HCT116 (cell line): Measurements from ENCODE around the gene KRT77. TPM values are rescaled to one million over a fixed set of nuclear protein-coding genes. Genes with fewer than 3 reads are reported as not detected.

Experiments used
- ATAC-seq: fragments of 200-7000 bp; cut with Tn5 transposase; 2 replicates; pipeline ENCODE4 v1.9.1; 2020; ENCODE audit warnings: mild to moderate bottlenecking, moderate library complexity
- BruUV-seq: library from RNA; stranded (reverse); fragments of 400-500 nt; replicated peaks from 2 replicates; lab custom pipeline; 2021; lab: Mats Ljungman, UMichigan
- CTCF ChIA-PET: fragments of 300-600 bp; sonication (Branson Sonifier 250); formaldehyde crosslinking; loops from one replicate; lab custom pipeline; 2021; ENCODE audit warnings: antibody characterized with exemption; lab: Charles Lee
- POLR2A ChIA-PET: fragments of 300-600, 350-600 bp; sonication (Branson Sonifier 250); formaldehyde crosslinking; loops from one replicate; lab custom pipeline; 2021; ENCODE audit warnings: antibody characterized with exemption; lab: Charles Lee
- RAD21 ChIA-PET, 2 experiments: fragments of 300-600 bp; sonication (Branson Sonifier 250); formaldehyde crosslinking; loops; one replicate each; lab custom pipeline; 2023; ENCODE audit warnings: low total read pairs in 2 of 2; ENCODE audit not compliant: uncharacterized antibody in 2 of 2, unreplicated experiment in 2 of 2, low non-redundant PET in 1 of 2; lab: Charles Lee
- DNase-seq: peaks from one replicate; pipeline ENCODE4 v3.0.0-alpha.2; 2010; ENCODE audit warnings: low read depth, low spot score
- H2AFZ ChIP-seq: fragments of 200-600 bp; shearing (Covaris generic), sonication (generic); 2 replicates; pipeline ENCODE4 v1.6.1; 2017; ENCODE audit warnings: low read depth, mixed run types, mixed read lengths, antibody characterized with exemption, low read length; ENCODE audit not compliant: poor library complexity, severe bottlenecking
- H3K27ac ChIP-seq: 2 replicates; pipeline ENCODE4 v1.5.1; 2012; ENCODE audit warnings: low read depth, low read length
- H3K27me3 ChIP-seq: fragments of 200-600 bp; sonication (generic); 2 replicates; pipeline ENCODE4 v1.6.1; 2016; ENCODE audit warnings: mixed run types, low read length, mixed read lengths; ENCODE audit not compliant: insufficient read depth
- H3K36me3 ChIP-seq, 2 experiments: fragments of 200-500 bp in 1 of 2; fragments of 200-600 bp in 1 of 2; sonication (Bioruptor generic) in 1 of 2; sonication (generic) in 1 of 2; 2 replicates each; pipeline versions ENCODE4 v1.5.1 to v1.6.1; 2014 to 2016; ENCODE audit warnings: low read length in 2 of 2, inconsistent platforms in 1 of 2, mixed read lengths in 1 of 2, mixed run types in 1 of 2; ENCODE audit not compliant: insufficient read depth in 2 of 2, control insufficient read depth in 1 of 2
- H3K4me1 ChIP-seq, 2 experiments: fragments of 200-600 bp in 1 of 2; sonication (generic) in 1 of 2; 2 replicates each; pipeline versions ENCODE4 v1.5.1 to v1.6.1; 2012 to 2017; ENCODE audit warnings: low read length in 2 of 2, inconsistent platforms in 1 of 2, mild to moderate bottlenecking in 1 of 2, mixed read lengths in 1 of 2, mixed run types in 1 of 2, moderate library complexity in 1 of 2; ENCODE audit not compliant: insufficient read depth in 2 of 2, control insufficient read depth in 1 of 2
- H3K4me2 ChIP-seq: fragments of 200-600 bp; sonication (generic); 2 replicates; pipeline ENCODE4 v1.6.1; 2017; ENCODE audit warnings: mixed run types, low read length, mixed read lengths
- H3K4me3 ChIP-seq, 2 experiments: fragments of 200-600 bp in 1 of 2; sonication (generic) in 1 of 2; replicated peaks in 1 of 2; 2 replicates each; pipeline ENCODE4 v1.5.1; 2011 to 2016; ENCODE audit warnings: low read length in 2 of 2, control low read depth in 1 of 2, low read depth in 1 of 2, mild to moderate bottlenecking in 1 of 2, mixed read lengths in 1 of 2, mixed run types in 1 of 2
- H3K79me2 ChIP-seq: fragments of 200-600 bp; sonication (generic); 2 replicates; pipeline ENCODE4 v1.6.1; 2017; ENCODE audit warnings: mild to moderate bottlenecking, mixed run types, low read length, moderate library complexity, mixed read lengths; ENCODE audit not compliant: insufficient read depth
- H3K9ac ChIP-seq: fragments of 200-600 bp; sonication (generic); 2 replicates; pipeline ENCODE4 v1.6.1; 2016; ENCODE audit warnings: low read length, mixed read lengths
- H3K9me2 ChIP-seq: fragments of 200-600 bp; sonication (generic), shearing (Covaris generic); 2 replicates; pipeline ENCODE4 v1.6.1; 2017; ENCODE audit warnings: mixed run types, mild to moderate bottlenecking, moderate library complexity; ENCODE audit not compliant: insufficient read depth
- H3K9me3 ChIP-seq, 2 experiments: fragments of 200-500 bp in 1 of 2; fragments of 200-600 bp in 1 of 2; sonication (Bioruptor generic) in 1 of 2; sonication (generic) in 1 of 2; 2 replicates each; pipeline ENCODE4 v1.6.1; 2014 to 2017; ENCODE audit warnings: low read length in 2 of 2, mixed read lengths in 2 of 2, inconsistent platforms in 1 of 2, low read depth in 1 of 2, mild to moderate bottlenecking in 1 of 2, mixed run types in 1 of 2, moderate library complexity in 1 of 2; ENCODE audit not compliant: control insufficient read depth in 1 of 2, insufficient read depth in 1 of 2
- H4K20me1 ChIP-seq: fragments of 200-600 bp; sonication (generic), shearing (Covaris generic); 2 replicates; pipeline ENCODE4 v1.6.1; 2017; ENCODE audit warnings: mixed run types, mild to moderate bottlenecking, moderate library complexity; ENCODE audit not compliant: insufficient read depth
- EZH2 ChIP-seq: fragments of 200-600 bp; sonication (generic); IDR thresholded peaks from 2 replicates; pipeline ENCODE4 v1.6.1; 2017; ENCODE audit warnings: antibody characterized with exemption, mixed run types
- POLR2AphosphoS5 ChIP-seq: IDR thresholded peaks from 2 replicates; pipeline ENCODE4 v1.6.1; 2011; ENCODE audit warnings: mild to moderate bottlenecking, low read depth, low read length, moderate library complexity
- SIN3A ChIP-seq: IDR thresholded peaks from 2 replicates; pipeline ENCODE4 v1.6.1; 2012; ENCODE audit warnings: low read depth
- TCF7L2 ChIP-seq: IDR thresholded peaks from 2 replicates; pipeline ENCODE4 v1.7.0; 2011; ENCODE audit warnings: borderline replicate concordance, inconsistent platforms; ENCODE audit not compliant: insufficient read depth, insufficient read length; ENCODE audit errors: extremely low read depth
- intact Hi-C: fragments of 100-400 bp; cut with micrococcal nuclease; formaldehyde crosslinking; loops from 2 replicates; pipeline ENCODE4 v1.10.0; 2022
- total RNA-seq: library from RNA; stranded (reverse); gene quantifications from one replicate; pipeline ENCODE4 v1.2.1, GENCODE V29; 2021; ENCODE audit not compliant: unreplicated experiment
- TF ChIP-seq, protein P1 (sequence below): IDR thresholded peaks from 2 replicates; pipeline ENCODE4 v1.6.1; 2011; ENCODE audit warnings: mild to moderate bottlenecking, low read length, moderate library complexity; ENCODE audit not compliant: insufficient replicate concordance; ENCODE audit errors: extremely low read depth
- TF ChIP-seq, protein P2 (sequence below): IDR thresholded peaks from 2 replicates; pipeline ENCODE4 v1.6.1; 2012

KRT77 gene
- total RNA-seq, 1 experiment from 2014 or later = not detected

DNA sequence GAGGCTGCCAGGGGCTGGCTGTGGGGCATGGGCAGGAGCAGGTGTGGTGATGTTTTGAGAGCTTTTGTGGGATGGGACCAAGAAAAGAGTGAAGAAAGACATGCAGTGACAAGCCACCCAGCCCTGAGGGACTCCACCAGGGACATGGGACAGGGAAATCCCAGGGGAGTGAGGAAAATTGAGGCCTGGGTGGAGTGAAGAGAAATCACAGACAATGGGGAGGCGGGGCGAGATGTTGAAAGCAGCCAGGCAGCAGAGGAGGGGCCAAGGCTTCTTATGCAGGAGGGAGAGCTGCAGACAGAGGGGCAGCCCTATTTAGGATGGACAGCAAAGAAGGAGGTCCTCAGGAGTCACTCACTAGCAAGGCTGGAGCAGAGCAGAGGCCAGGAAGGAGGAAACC lies 18.9 kb downstream of the KRT77 start:
- BruUV-seq = no TSS peak
- no peak overlapping the region for H2AFZ ChIP-seq

DNA sequence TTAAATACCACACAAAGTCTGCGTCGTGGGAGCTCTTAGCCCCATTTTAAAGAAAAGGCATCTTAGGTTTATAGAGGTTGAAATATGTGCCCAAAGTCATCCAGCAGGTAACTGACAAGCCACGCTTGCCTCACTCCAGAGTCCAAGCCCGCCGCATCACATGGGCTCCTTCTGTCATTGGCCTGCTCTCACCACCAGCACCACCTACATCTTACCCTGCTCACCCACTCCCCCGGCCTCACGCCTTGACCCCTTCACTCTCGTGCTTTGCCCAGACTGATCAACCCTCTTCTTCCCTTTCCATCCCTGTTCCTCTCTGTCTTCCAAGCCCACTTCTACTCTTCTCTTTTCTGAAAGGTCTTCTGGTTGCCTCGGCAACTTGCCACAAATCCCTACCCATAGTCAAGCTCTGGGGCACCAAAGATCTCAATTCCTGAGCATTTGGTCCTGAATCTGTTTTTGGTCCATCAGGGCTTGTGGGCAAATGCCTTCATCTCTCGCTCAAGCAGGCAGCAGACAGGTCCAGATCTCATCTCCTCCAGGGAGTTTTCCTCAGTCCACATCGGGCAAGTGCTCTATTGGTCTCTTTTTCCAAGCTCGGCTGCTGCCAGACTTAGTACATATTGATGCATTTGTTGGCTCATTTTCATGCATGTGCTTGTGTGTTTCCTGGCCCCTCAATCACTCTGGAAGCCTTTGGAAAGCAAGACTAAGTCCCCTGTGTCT lies 19.6 kb downstream of the KRT77 start:
- no peak for ATAC-seq
- Histone ChIP-seq H4K20me1 (no peaks in the 10 kb centered on the region), H2AFZ (no peak overlapping the region), H3K4me3 (no peak overlapping the region), H3K9ac (no peak overlapping the region), H3K9me3 (no peaks in the 10 kb centered on the region), H3K4me1 (peaks cover 2 to 17% of the 10 kb centered on the region in 2 experiments; a peak in 3 of 4 replicates), H3K79me2 (no peaks in the 10 kb centered on the region), H3K27me3 (peaks cover 17% of the 10 kb centered on the region), H3K36me3 (no peaks in the 10 kb centered on the region), H3K27ac (no peak overlapping the region), H3K9me2 (no peaks in the 10 kb centered on the region), H3K4me2 (no peak overlapping the region)
- POLR2A ChIA-PET = no interaction called here
- no peak for DNase-seq
- intact Hi-C loops = no loop called here
- RAD21 ChIA-PET = no interaction called here
- BruUV-seq = no TSS peak
- CTCF ChIA-PET = no interaction called here
- TF ChIP-seq POLR2AphosphoS5 = no peak
- TF ChIP-seq TCF7L2 = no peak
- TF ChIP-seq, protein P1, sequence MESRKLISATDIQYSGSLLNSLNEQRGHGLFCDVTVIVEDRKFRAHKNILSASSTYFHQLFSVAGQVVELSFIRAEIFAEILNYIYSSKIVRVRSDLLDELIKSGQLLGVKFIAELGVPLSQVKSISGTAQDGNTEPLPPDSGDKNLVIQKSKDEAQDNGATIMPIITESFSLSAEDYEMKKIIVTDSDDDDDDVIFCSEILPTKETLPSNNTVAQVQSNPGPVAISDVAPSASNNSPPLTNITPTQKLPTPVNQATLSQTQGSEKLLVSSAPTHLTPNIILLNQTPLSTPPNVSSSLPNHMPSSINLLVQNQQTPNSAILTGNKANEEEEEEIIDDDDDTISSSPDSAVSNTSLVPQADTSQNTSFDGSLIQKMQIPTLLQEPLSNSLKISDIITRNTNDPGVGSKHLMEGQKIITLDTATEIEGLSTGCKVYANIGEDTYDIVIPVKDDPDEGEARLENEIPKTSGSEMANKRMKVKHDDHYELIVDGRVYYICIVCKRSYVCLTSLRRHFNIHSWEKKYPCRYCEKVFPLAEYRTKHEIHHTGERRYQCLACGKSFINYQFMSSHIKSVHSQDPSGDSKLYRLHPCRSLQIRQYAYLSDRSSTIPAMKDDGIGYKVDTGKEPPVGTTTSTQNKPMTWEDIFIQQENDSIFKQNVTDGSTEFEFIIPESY = no peak
- TF ChIP-seq, protein P2, sequence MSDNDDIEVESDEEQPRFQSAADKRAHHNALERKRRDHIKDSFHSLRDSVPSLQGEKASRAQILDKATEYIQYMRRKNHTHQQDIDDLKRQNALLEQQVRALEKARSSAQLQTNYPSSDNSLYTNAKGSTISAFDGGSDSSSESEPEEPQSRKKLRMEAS = no peak

More for the DNA sequence above, 18.9 kb downstream of the KRT77 start:
- Histone ChIP-seq H3K4me2 (no peak overlapping the region), H3K27ac (no peak overlapping the region), H3K4me3 (no peak overlapping the region), H3K4me1 (peaks cover 2 to 17% of the 10 kb centered on the region in 2 experiments; a peak in 3 of 4 replicates), H4K20me1 (no peaks in the 10 kb centered on the region), H3K79me2 (no peaks in the 10 kb centered on the region), H3K9ac (no peak overlapping the region), H3K9me3 (no peaks in the 10 kb centered on the region), H3K9me2 (no peaks in the 10 kb centered on the region), H3K36me3 (no peaks in the 10 kb centered on the region), H3K27me3 (peaks cover 10% of the 10 kb centered on the region; the same call in 1 of the 2 replicates)
- CTCF ChIA-PET = no interaction called here
- intact Hi-C loops = no loop called here
- RAD21 ChIA-PET = no interaction called here
- TF ChIP-seq EZH2 = no peak
- TF ChIP-seq SIN3A = no peak
- no peak for ATAC-seq
- POLR2A ChIA-PET = no interaction called here
- DNase-seq = no peak
